GM23338 (cell line): ENCODE results near the gene BSCL2. TPM values are rescaled to one million over a fixed set of nuclear protein-coding genes. Genes with fewer than 3 reads are reported as not detected.

Experiments used
- ATAC-seq: fragments of 200-7000 bp; cut with Tn5 transposase; 3 replicates; pipeline ENCODE4 v1.9.1; 2020
- DNase-seq: peaks from one replicate; pipeline ENCODE4 v3.0.0-alpha.2; 2015; ENCODE audit warnings: low spot score
- H2AFZ ChIP-seq: fragments of 200-600 bp; sonication (generic); 2 replicates; pipeline ENCODE4 v1.8.0; 2016; ENCODE audit warnings: antibody characterized with exemption, mild to moderate bottlenecking, moderate library complexity
- H3F3A ChIP-seq: fragments of 200-600 bp; sonication (generic); replicated peaks from 2 replicates; pipeline ENCODE4 v1.8.0; 2017; ENCODE audit warnings: antibody characterized with exemption, mixed run types, low read depth
- H3K27ac ChIP-seq: fragments of 200-600 bp; sonication (generic); 2 replicates; pipeline ENCODE4 v1.6.1; 2016; ENCODE audit warnings: low read depth
- H3K27me3 ChIP-seq: fragments of 200-600 bp; sonication (generic); 2 replicates; pipeline ENCODE4 v1.8.0; 2016; ENCODE audit warnings: mild to moderate bottlenecking, mixed run types, moderate library complexity; ENCODE audit not compliant: insufficient read depth
- H3K36me3 ChIP-seq: fragments of 200-600 bp; sonication (generic); 2 replicates; pipeline ENCODE4 v1.8.0; 2016; ENCODE audit warnings: mild to moderate bottlenecking; ENCODE audit not compliant: insufficient read depth
- H3K4me1 ChIP-seq: fragments of 200-600 bp; sonication (generic); 2 replicates; pipeline ENCODE4 v1.8.0; 2016; ENCODE audit warnings: mild to moderate bottlenecking, moderate library complexity; ENCODE audit not compliant: insufficient read depth
- H3K4me2 ChIP-seq: fragments of 200-600 bp; sonication (generic); 2 replicates; pipeline ENCODE4 v1.7.1; 2017; ENCODE audit warnings: mixed run types
- H3K4me3 ChIP-seq: fragments of 200-600 bp; sonication (generic); 2 replicates; pipeline ENCODE4 v1.6.1; 2016; ENCODE audit warnings: mixed run types
- H3K79me2 ChIP-seq: fragments of 200-600 bp; sonication (generic); replicated peaks from 2 replicates; pipeline ENCODE4 v1.8.0; 2017; ENCODE audit warnings: mild to moderate bottlenecking; ENCODE audit not compliant: insufficient read depth
- H3K9me2 ChIP-seq: fragments of 200-600 bp; sonication (generic); 2 replicates; pipeline ENCODE4 v1.8.0; 2017; ENCODE audit not compliant: insufficient read depth
- H4K20me1 ChIP-seq: fragments of 200-600 bp; sonication (generic); replicated peaks from 2 replicates; pipeline ENCODE4 v1.8.0; 2017; ENCODE audit warnings: mild to moderate bottlenecking; ENCODE audit not compliant: insufficient read depth
- H3K27ac Mint-ChIP-seq: 2 replicates; pipeline ENCODE4 v1.8.0; 2020; ENCODE audit warnings: inconsistent platforms, mild to moderate bottlenecking, moderate library complexity, mixed read lengths
- H3K27me3 Mint-ChIP-seq: 3 replicates; pipeline ENCODE4 v1.8.0; 2022; ENCODE audit warnings: low read depth, mild to moderate bottlenecking, moderate library complexity, mixed read lengths, inconsistent platforms; ENCODE audit not compliant: insufficient read depth, poor library complexity
- H3K36me3 Mint-ChIP-seq: 3 replicates; pipeline ENCODE4 v1.8.0; 2021; ENCODE audit warnings: low read depth, mild to moderate bottlenecking, inconsistent platforms, moderate library complexity, mixed read lengths
- H3K4me1 Mint-ChIP-seq: 3 replicates; pipeline ENCODE4 v1.8.0; 2020; ENCODE audit warnings: mild to moderate bottlenecking, inconsistent platforms, mixed read lengths
- H3K4me3 Mint-ChIP-seq: 3 replicates; pipeline ENCODE4 v1.8.0; 2021; ENCODE audit warnings: moderate library complexity, mild to moderate bottlenecking, inconsistent platforms, mixed read lengths
- H3K9me3 Mint-ChIP-seq: 3 replicates; pipeline ENCODE4 v1.8.0; 2020; ENCODE audit warnings: moderate library complexity, mild to moderate bottlenecking, inconsistent platforms, mixed read lengths
- CREB1 ChIP-seq: fragments of 250-450 bp; sonication (Bioruptor Pico); IDR thresholded peaks from 2 replicates; pipeline ENCODE4 v1.5.0; 2020; ENCODE audit warnings: low read depth, mild to moderate bottlenecking, moderate library complexity
- ETS1 ChIP-seq: IDR thresholded peaks from 2 replicates; pipeline ENCODE4 v1.6.1; 2016; ENCODE audit warnings: antibody characterized with exemption
- JUNB ChIP-seq: IDR thresholded peaks from one replicate; pipeline ENCODE4 v1.6.1; 2016; ENCODE audit warnings: antibody characterized with exemption; ENCODE audit not compliant: unreplicated experiment
- POLR2AphosphoS5 ChIP-seq: IDR thresholded peaks from 2 replicates; pipeline ENCODE4 v1.6.1; 2016; ENCODE audit warnings: antibody characterized with exemption, low read depth
- ZNF114 ChIP-seq: fragments of 250-450 bp; sonication (Bioruptor Pico); IDR thresholded peaks from 2 replicates; pipeline ENCODE4 v1.5.0; 2020; ENCODE audit warnings: mild to moderate bottlenecking, moderate library complexity
- ZNF331 ChIP-seq: fragments of 250-450 bp; sonication (Bioruptor Pico); IDR thresholded peaks from 2 replicates; pipeline ENCODE4 v1.5.0; 2020; ENCODE audit warnings: low read depth, mild to moderate bottlenecking, moderate library complexity
- ZNF462 ChIP-seq: fragments of 250-450 bp; sonication (Bioruptor Pico); IDR thresholded peaks from 2 replicates; pipeline ENCODE4 v1.5.0; 2020; ENCODE audit warnings: mild to moderate bottlenecking, moderate library complexity
- polyA plus RNA-seq: library from polyadenylated mRNA; unstranded; fragments of >200 nt; fragmentation: Nextera tagmentation; extraction: Ambion mirVana; gene quantifications from 2 replicates; pipeline ENCODE4 v1.2.1, GENCODE V29; 2016
- total RNA-seq: library from RNA; depleted of rRNA; stranded (reverse); fragments of >200 nt; shearing (Covaris generic); gene quantifications from 2 replicates; pipeline ENCODE4 v1.2.3, GENCODE V29; 2014
- TF ChIP-seq, protein P1 (sequence below): IDR thresholded peaks from one replicate; pipeline ENCODE4 v1.6.1; 2018; ENCODE audit warnings: antibody characterized with exemption; ENCODE audit not compliant: unreplicated experiment

Gene BSCL2
- total and polyA plus RNA-seq, 2 experiments from 2014 or later, result 60.2 to 81.7 TPM

DNA sequence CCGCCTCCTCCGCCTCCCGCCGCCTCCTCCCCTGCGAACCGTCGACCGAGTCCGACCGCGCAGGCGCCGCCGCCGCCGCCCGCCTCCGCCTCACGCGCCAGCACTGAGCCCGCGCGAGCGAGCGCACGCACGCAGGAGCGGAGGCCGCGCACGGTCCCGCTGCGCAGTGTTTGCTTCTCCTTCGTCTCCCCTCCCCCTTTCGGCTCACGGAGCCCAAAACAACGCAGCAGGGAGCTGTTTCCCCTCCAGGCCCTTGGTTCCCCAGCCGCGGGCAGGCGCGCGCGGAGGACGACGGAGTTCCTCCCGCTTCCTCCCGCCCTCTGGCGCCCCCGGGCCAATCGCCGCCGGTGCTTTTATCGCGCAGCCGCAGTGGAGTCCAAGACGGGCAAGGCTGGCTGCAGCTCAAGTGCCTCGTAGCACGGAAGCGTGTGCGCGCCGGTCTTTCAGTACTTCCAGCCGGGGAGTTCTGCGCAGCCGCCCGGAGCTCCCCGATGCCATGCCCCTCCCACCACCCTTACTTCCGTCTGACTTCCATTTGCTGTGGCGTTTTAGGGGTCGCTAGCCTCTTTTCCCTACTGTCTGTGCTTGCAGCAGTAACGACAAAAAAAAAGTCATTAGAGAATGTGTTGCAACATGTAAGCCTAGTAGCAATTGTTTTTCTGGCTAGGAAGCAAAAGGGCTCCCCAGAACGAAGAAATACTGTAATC is 20.1 kb upstream of the BSCL2 start, which contains the start of gene HNRNPUL2:
TSS of gene HNRNPUL2 (minus strand) at position 293 of the 707 bp plus-strand sequence. CDS start 301 bp downstream, outside the sequence.
- Mint-ChIP-seq H3K36me3 (peaks cover 38% of the 10 kb centered on the region), H3K27ac (peak within 1 kb of the TSS; percentile 99), H3K27me3 (peaks cover 14% of the 10 kb centered on the region), H3K4me3 (peak within 1 kb of the TSS; percentile 98), H3K4me1 (peaks cover 21% of the 10 kb centered on the region), H3K9me3 (no peaks in the 10 kb centered on the region; the same call in 2 of the 3 replicates)
- peak; percentile 81 for ATAC-seq
- Histone ChIP-seq H3K36me3 (peaks cover 26% of the 10 kb centered on the region), H4K20me1 (peaks cover 35% of the 10 kb centered on the region), H3K79me2 (peaks cover 76% of the 10 kb centered on the region), H3F3A (peaks cover 43% of the 10 kb centered on the region), H3K9me2 (no peaks in the 10 kb centered on the region), H3K4me2 (peak within 1 kb of the TSS; percentile 98), H3K4me1 (peaks cover 24% of the 10 kb centered on the region), H3K4me3 (peak within 1 kb of the TSS; percentile 59), H2AFZ (no peak within 1 kb of the TSS; the same call in 1 of the 2 replicates), H3K27me3 (no peaks in the 10 kb centered on the region), H3K27ac (peak within 1 kb of the TSS; percentile 97)
- DNase-seq, result peak; percentile 99
- no peak for TF ChIP-seq JUNB
- peak; percentile 54; the same call in 1 of the 2 replicates for TF ChIP-seq ETS1
- TF ChIP-seq POLR2AphosphoS5, result peak; percentile 90

DNA sequence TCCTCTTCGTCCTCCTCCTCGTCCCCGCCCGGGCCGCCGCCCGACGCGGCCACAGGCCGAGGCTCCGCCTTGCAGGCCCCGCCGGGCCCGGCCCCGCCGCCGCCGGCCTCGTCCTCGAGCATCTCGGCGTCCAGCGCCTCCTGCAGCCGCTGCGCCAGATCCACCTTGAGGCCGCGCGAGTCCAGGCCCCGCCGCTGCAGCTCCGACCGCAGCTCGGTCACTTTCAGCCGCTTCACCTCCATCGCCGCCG is 19.6 kb upstream of the BSCL2 start:
- peak overlapping the region; percentile 98 for H3K4me2 ChIP-seq
- H3K79me2 ChIP-seq, result peaks cover 76% of the 10 kb centered on the region
- Mint-ChIP-seq H3K27ac (no peak overlapping the region), H3K4me3 (peak overlapping the region; percentile 98), H3K27me3 (peaks cover 14% of the 10 kb centered on the region), H3K9me3 (no peaks in the 10 kb centered on the region; the same call in 2 of the 3 replicates), H3K36me3 (peaks cover 42% of the 10 kb centered on the region), H3K4me1 (peaks cover 21% of the 10 kb centered on the region)
- H4K20me1 ChIP-seq, result peaks cover 35% of the 10 kb centered on the region
- H2AFZ ChIP-seq, result no peak overlapping the region
- H3K9me2 ChIP-seq, result no peaks in the 10 kb centered on the region
- H3K4me1 ChIP-seq, result peaks cover 24% of the 10 kb centered on the region
- H3K4me3 ChIP-seq, result peak overlapping the region; percentile 59
- ATAC-seq, result no peak; the same call in 2 of the 3 replicates
- no peak for DNase-seq
- peaks cover 31% of the 10 kb centered on the region for H3K36me3 ChIP-seq
- H3K27me3 ChIP-seq, result no peaks in the 10 kb centered on the region
- H3F3A ChIP-seq, result peaks cover 45% of the 10 kb centered on the region
- peak overlapping the region; percentile 97 for H3K27ac ChIP-seq
- no peak for TF ChIP-seq ZNF331 (CRISPR knock-in tag)
- TF ChIP-seq, protein P1, sequence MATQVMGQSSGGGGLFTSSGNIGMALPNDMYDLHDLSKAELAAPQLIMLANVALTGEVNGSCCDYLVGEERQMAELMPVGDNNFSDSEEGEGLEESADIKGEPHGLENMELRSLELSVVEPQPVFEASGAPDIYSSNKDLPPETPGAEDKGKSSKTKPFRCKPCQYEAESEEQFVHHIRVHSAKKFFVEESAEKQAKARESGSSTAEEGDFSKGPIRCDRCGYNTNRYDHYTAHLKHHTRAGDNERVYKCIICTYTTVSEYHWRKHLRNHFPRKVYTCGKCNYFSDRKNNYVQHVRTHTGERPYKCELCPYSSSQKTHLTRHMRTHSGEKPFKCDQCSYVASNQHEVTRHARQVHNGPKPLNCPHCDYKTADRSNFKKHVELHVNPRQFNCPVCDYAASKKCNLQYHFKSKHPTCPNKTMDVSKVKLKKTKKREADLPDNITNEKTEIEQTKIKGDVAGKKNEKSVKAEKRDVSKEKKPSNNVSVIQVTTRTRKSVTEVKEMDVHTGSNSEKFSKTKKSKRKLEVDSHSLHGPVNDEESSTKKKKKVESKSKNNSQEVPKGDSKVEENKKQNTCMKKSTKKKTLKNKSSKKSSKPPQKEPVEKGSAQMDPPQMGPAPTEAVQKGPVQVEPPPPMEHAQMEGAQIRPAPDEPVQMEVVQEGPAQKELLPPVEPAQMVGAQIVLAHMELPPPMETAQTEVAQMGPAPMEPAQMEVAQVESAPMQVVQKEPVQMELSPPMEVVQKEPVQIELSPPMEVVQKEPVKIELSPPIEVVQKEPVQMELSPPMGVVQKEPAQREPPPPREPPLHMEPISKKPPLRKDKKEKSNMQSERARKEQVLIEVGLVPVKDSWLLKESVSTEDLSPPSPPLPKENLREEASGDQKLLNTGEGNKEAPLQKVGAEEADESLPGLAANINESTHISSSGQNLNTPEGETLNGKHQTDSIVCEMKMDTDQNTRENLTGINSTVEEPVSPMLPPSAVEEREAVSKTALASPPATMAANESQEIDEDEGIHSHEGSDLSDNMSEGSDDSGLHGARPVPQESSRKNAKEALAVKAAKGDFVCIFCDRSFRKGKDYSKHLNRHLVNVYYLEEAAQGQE, result no peak
- TF ChIP-seq ZNF114 (CRISPR knock-in tag), result no peak
- no peak for TF ChIP-seq CREB1 (CRISPR knock-in tag)
- TF ChIP-seq ZNF462 (CRISPR knock-in tag), result no peak
